Endothelial cell of umbilical vein (primary cell): ENCODE results near the gene HIPK1. TPM values are rescaled to one million over a fixed set of nuclear protein-coding genes. Genes with fewer than 3 reads are reported as not detected.
"Not testable (repeated sequence)": the region's sequence is repeated elsewhere in the genome, so short reads cannot be mapped to it uniquely, and the experiment has no call there.

Experiments used
- BruUV-seq: library from RNA; stranded (reverse); fragments of 400-500 nt; replicated peaks from 2 replicates; lab custom pipeline; 2021; lab: Mats Ljungman, UMichigan
- CTCF ChIA-PET: fragments of 300-600, 350-600 bp; sonication (Branson Sonifier 250); formaldehyde crosslinking; loops from one replicate; lab custom pipeline; 2021; ENCODE audit warnings: antibody characterized with exemption, inconsistent platforms; lab: Charles Lee
- POLR2A ChIA-PET: fragments of 300-600, 350-600 bp; sonication (Branson Sonifier 250); formaldehyde crosslinking; loops from one replicate; lab custom pipeline; 2021; ENCODE audit warnings: antibody characterized with exemption, inconsistent platforms; lab: Charles Lee
- DNase-seq: peaks from one replicate; pipeline ENCODE4 v3.0.0-alpha.2; 2011; ENCODE audit warnings: low read depth, low spot score
- FAIRE-seq: peaks from 2 replicates; lab custom pipeline; 2011; peaks lifted over from hg19 to GRCh38; lab: Jason Lieb, UNC
- H2AFZ ChIP-seq: 2 replicates; pipeline ENCODE4 v1.6.0; 2012; ENCODE audit warnings: low read depth, low read length, control low read depth, inconsistent platforms
- H3K27ac ChIP-seq: 2 replicates; pipeline ENCODE4 v1.5.1; 2011; ENCODE audit warnings: low read depth, mild to moderate bottlenecking, control low read depth, low read length, moderate library complexity; ENCODE audit not compliant: insufficient read depth
- H3K27me3 ChIP-seq, 2 experiments: 2 replicates each; pipeline versions ENCODE4 v1.6.0 to v1.6.1; 2011; ENCODE audit warnings: low read length in 2 of 2, mixed read lengths in 1 of 2; ENCODE audit not compliant: control insufficient read depth in 2 of 2, insufficient read depth in 2 of 2
- H3K36me3 ChIP-seq, 2 experiments: 2 replicates in 1 of 2; 3 replicates in 1 of 2; pipeline ENCODE4 v1.5.1; 2011; ENCODE audit warnings: low read length in 2 of 2, mild to moderate bottlenecking in 1 of 2, moderate library complexity in 1 of 2; ENCODE audit not compliant: control insufficient read depth in 2 of 2, insufficient read depth in 2 of 2; ENCODE audit errors: extremely low read depth in 1 of 2
- H3K4me1 ChIP-seq: 3 replicates; pipeline ENCODE4 v1.5.1; 2011; ENCODE audit warnings: mild to moderate bottlenecking, low read length; ENCODE audit not compliant: control insufficient read depth, insufficient read depth; ENCODE audit errors: extremely low read depth
- H3K4me2 ChIP-seq: 2 replicates; pipeline ENCODE4 v1.6.1; 2011; ENCODE audit warnings: low read length, control low read depth, mixed read lengths; ENCODE audit not compliant: insufficient read depth
- H3K4me3 ChIP-seq, 3 experiments: fragments of 200-600 bp in 1 of 3; sonication (generic), shearing (Covaris generic) in 1 of 3; replicated peaks in 1 of 3; 2 replicates each; pipeline ENCODE4 v1.5.1; 2011 to 2016; ENCODE audit warnings: control low read depth in 3 of 3, low read length in 3 of 3, mild to moderate bottlenecking in 2 of 3, inconsistent platforms in 1 of 3, low read depth in 1 of 3, moderate library complexity in 1 of 3; ENCODE audit not compliant: insufficient read depth in 1 of 3
- H3K79me2 ChIP-seq: 2 replicates; pipeline ENCODE4 v1.6.0; 2012; ENCODE audit warnings: low read length, inconsistent platforms; ENCODE audit not compliant: control insufficient read depth, insufficient read depth
- H3K9ac ChIP-seq: replicated peaks from 2 replicates; pipeline ENCODE3; 2011; ENCODE audit warnings: low read length, control low read depth; ENCODE audit not compliant: insufficient read depth; ENCODE audit errors: extremely low read depth
- H3K9me1 ChIP-seq: replicated peaks from 3 replicates; pipeline ENCODE4 v1.6.0; 2011; ENCODE audit warnings: mild to moderate bottlenecking, low read length; ENCODE audit not compliant: control insufficient read depth, insufficient read depth; ENCODE audit errors: extremely low read depth
- H3K9me3 ChIP-seq: replicated peaks from 2 replicates; pipeline ENCODE4 v1.5.1; 2012; ENCODE audit warnings: low read length, inconsistent platforms; ENCODE audit not compliant: control insufficient read depth, insufficient read depth
- H4K20me1 ChIP-seq: replicated peaks from 2 replicates; pipeline ENCODE3; 2011; ENCODE audit warnings: mild to moderate bottlenecking, low read length; ENCODE audit not compliant: control insufficient read depth, insufficient read depth; ENCODE audit errors: extremely low read depth
- CTCF ChIP-seq, 2 donors: IDR thresholded peaks; 1 replicate in 1 of 2; 2 replicates in 1 of 2; pipeline ENCODE4 v1.5.1; 2011; ENCODE audit warnings: low read length in 2 of 2, mild to moderate bottlenecking in 2 of 2, moderate library complexity in 2 of 2, control low read depth in 1 of 2, inconsistent platforms in 1 of 2, low read depth in 1 of 2; ENCODE audit not compliant: insufficient read depth in 1 of 2; ENCODE audit errors: extremely low read depth in 1 of 2
- GATA2 ChIP-seq: IDR thresholded peaks from 2 replicates; pipeline ENCODE4 v1.7.0; 2011; ENCODE audit warnings: low read depth, mild to moderate bottlenecking, moderate library complexity, mixed read lengths, low read length; ENCODE audit not compliant: insufficient read length, insufficient read depth
- POLR2A ChIP-seq: IDR thresholded peaks from 2 replicates; pipeline ENCODE4 v1.6.1; 2012; ENCODE audit warnings: low read depth, mild to moderate bottlenecking, control low read depth, low read length
- dilution Hi-C: fragments of 300-500 bp; cut with MboI; formaldehyde crosslinking; loops from one replicate; pipeline ENCODE4 v1.15.0; 2019; ENCODE audit warnings: low sequenced_read_pairs; ENCODE audit not compliant: extremely low pct_ligation_motif_present
- intact Hi-C: fragments of 100-400 bp; cut with micrococcal nuclease; formaldehyde crosslinking; loops from one replicate; pipeline ENCODE4 v1.10.0; 2022
- polyA plus RNA-seq, 4 experiments: library from polyadenylated mRNA; depleted of rRNA in 3 of 4; stranded (reverse) in 3 of 4; unstranded in 1 of 4; fragments of >200 nt; gene quantifications; 2 replicates each; pipeline versions ENCODE4 v1.2.1 to v1.2.3, GENCODE V29; 2011 to 2012; ENCODE audit warnings: missing spikeins in 1 of 4
- total RNA-seq: library from RNA; stranded (reverse); gene quantifications from 2 replicates; pipeline ENCODE4 v1.2.3, GENCODE V29; 2021

Gene HIPK1
- total and polyA plus RNA-seq, 2 donors (not counting 3 experiments of a cell fraction or from before 2014, with no cell fraction given): 39.3 to 56.1 TPM

DNA sequence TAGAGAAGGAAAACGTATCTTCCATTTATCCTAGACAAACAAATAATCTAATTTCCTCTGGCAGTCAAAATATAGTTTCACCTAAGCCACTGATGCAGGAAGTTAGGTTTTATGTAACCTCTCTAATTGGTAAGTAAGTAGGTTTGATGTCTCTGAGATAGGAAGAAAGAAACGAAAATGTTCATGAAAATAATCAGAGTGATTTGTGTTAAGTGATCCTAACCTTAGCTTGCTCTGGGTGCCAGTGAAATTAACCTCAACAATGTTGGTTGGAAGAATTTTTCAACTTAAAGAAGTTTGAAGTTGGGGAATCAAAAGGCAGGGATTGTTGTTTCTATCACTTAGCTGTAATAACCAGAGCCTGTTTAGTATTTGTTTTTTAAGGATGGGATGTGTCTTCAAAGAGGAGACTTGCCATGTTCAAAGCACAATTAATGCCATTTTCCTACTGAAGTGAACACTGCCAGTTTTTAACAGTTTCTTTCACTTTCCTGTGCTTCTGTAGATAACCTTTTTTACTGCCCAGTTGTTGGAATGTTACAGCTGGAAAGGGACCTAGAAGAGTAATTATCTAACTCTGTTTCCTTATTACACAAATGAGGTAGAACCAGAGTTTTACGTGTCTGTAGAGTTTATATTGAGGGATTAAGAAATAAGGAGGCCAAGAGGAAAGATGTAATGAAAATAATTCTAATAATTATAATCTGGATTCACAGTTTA is 18.4 kb downstream of the HIPK1 start:
- Histone ChIP-seq H3K79me2 (peaks cover 83% of the 10 kb centered on the region), H2AFZ (peak overlapping the region; percentile 42), H3K9me1 (no peaks in the 10 kb centered on the region), H3K4me2 (peak overlapping the region; percentile 84), H3K9me3 (no peaks in the 10 kb centered on the region), H3K9ac (peak overlapping the region; percentile 52), H3K36me3 (no peaks in the 10 kb centered on the region), H3K4me1 (peaks cover 25% of the 10 kb centered on the region), H3K4me3 (peak overlapping the region in 2 of 3 experiments; percentile 1 to 51), H3K27ac (peak overlapping the region; percentile 57), H3K27me3 (no peaks in the 10 kb centered on the region), H4K20me1 (no peaks in the 10 kb centered on the region)
- dilution Hi-C loops: no loop called here
- TF ChIP-seq CTCF (IDR thresholded peaks at IDR 0.05; ENCODE audit: extremely low read depth in 1 of 2, insufficient read depth in 1 of 2, low read depth in 1 of 2, low read length in 2 of 2): no peak
- no peak for TF ChIP-seq GATA2
- no peak for TF ChIP-seq POLR2A
- DNase-seq: peak; percentile 66
- ChIA-PET CTCF (interaction anchor here (0.8 to 4.0 kb wide), 13 partner anchors 11 to 808 kb away, joined by 3 to 44 read pairs (median 3); partner anchors contain the start of genes DCLRE1B, HIPK1 and OLFML3), POLR2A (interaction anchor here (1.2 kb wide), 1 partner anchor 17 kb away, joined by 3 read pairs; no protein-coding TSS in a partner anchor)
- intact Hi-C loops: loop anchor here (1.0 to 5.0 kb wide), 3 partner anchors 17 to 190 kb away; partner anchors contain the start of gene PHTF1
- FAIRE-seq: peak; percentile 81
- BruUV-seq: no TSS peak

DNA sequence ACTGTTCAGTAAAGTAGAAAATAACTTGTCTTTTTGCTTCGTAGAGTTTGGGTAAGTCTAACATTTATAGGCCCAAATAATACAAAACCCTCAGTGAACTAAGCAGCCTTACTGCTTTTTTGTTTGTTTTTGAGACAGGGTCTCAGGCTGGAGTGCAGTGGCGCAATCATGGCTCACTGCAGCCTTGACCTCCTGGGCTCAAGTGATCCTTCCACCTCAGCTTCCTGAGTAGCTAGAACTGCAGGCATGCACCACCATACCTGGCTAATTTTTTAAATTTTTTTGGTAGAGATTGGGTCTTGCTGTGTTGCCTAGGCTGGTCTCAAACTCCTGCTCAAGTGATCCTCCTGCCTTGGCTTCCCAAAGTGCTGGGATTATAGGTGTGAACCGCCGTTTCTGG is 19.0 kb downstream of the HIPK1 start:
- H3K9me1 ChIP-seq, H3K36me3 ChIP-seq, dilution Hi-C loops, BruUV-seq, H3K9ac ChIP-seq, H3K27me3 ChIP-seq, H3K4me3 ChIP-seq, DNase-seq, FAIRE-seq, H4K20me1 ChIP-seq, H3K4me2 ChIP-seq, H3K9me3 ChIP-seq, H2AFZ ChIP-seq: not testable (repeated sequence)
- intact Hi-C loops: loop anchor here (5.0 kb wide), 2 partner anchors 111 to 191 kb away; partner anchors contain the start of gene PHTF1
- Histone ChIP-seq H3K79me2 (peaks cover 80% of the 10 kb centered on the region), H3K4me1 (peaks cover 25% of the 10 kb centered on the region), H3K27ac (peak overlapping the region; percentile 57)
- ChIA-PET POLR2A (interaction anchor here (1.2 kb wide), 1 partner anchor 18 kb away, joined by 3 read pairs; no protein-coding TSS in a partner anchor), CTCF (interaction anchor here (1.3 to 4.0 kb wide), 6 partner anchors 12 to 43 kb away, joined by 3 to 44 read pairs (median 4); partner anchors contain the start of genes DCLRE1B, HIPK1 and OLFML3)
